Inferior parietal cortex (tissue), 1 donor: ENCODE results near the gene FMN1.

Experiments used
- DNase-seq: peaks from one replicate; pipeline ENCODE4 v3.0.0-alpha.2; 2016; ENCODE audit errors: extremely low spot score

The FMN1 gene

GRCh38 chr15:33125894-33126537 is 68.5 kb downstream of the FMN1 start:
- no peak for DNase-seq

GRCh38 chr15:33124811-33125210 is 69.7 kb downstream of the FMN1 start:
- no peak for DNase-seq

GRCh38 chr15:33124279-33124678 is 70.2 kb downstream of the FMN1 start:
- no peak for DNase-seq

GRCh38 chr15:33119865-33120264 is 74.6 kb downstream of the FMN1 start:
- DNase-seq: no peak

GRCh38 chr15:33119273-33119672 is 75.2 kb downstream of the FMN1 start:
- DNase-seq: no peak

- no peak for DNase-seq
Observed at GRCh38 chr15:33116198-33116597, 78.3 kb downstream of the FMN1 start.

GRCh38 chr15:33115191-33115861 is 79.2 kb downstream of the FMN1 start:
- DNase-seq: no peak

GRCh38 chr15:33114374-33114717 is 80.2 kb downstream of the FMN1 start:
- DNase-seq: no peak

- no peak for DNase-seq
Observed at GRCh38 chr15:33113666-33114373, 80.7 kb downstream of the FMN1 start.

GRCh38 chr15:33112541-33113105 is 81.9 kb downstream of the FMN1 start:
- DNase-seq: no peak

GRCh38 chr15:33111041-33111451 is 83.5 kb downstream of the FMN1 start:
- DNase-seq: no peak

- no peak for DNase-seq
Observed at GRCh38 chr15:33109345-33109744, 85.2 kb downstream of the FMN1 start.

GRCh38 chr15:33108518-33108917 is 86.0 kb downstream of the FMN1 start:
- no peak for DNase-seq

- DNase-seq: no peak
Observed at GRCh38 chr15:33107950-33108349, 86.6 kb downstream of the FMN1 start.

GRCh38 chr15:33104212-33104611 is 90.3 kb downstream of the FMN1 start:
- no peak for DNase-seq

- DNase-seq: no peak
Observed at GRCh38 chr15:33101036-33101435, 93.5 kb downstream of the FMN1 start.

- DNase-seq: no peak
Observed at GRCh38 chr15:33100314-33100713, 94.2 kb downstream of the FMN1 start.

GRCh38 chr15:33099739-33100138 is 94.8 kb downstream of the FMN1 start:
- no peak for DNase-seq

GRCh38 chr15:33099213-33099612 is 95.3 kb downstream of the FMN1 start:
- no peak for DNase-seq

GRCh38 chr15:33098094-33099058 is 96.1 kb downstream of the FMN1 start:
- no peak for DNase-seq

- DNase-seq: no peak
Observed at GRCh38 chr15:33096134-33096533, 98.4 kb downstream of the FMN1 start.

GRCh38 chr15:33095641-33096040 is 98.9 kb downstream of the FMN1 start:
- DNase-seq: no peak
